GM19193 (cell line): ENCODE data around the gene APOM.

Source experiments
- POLR2A ChIP-seq: IDR thresholded peaks from 4 replicates; pipeline ENCODE4 v1.6.1; 2011; ENCODE audit not compliant: insufficient read depth, insufficient read length; ENCODE audit errors: extremely low read depth

APOM gene

GRCh38 chr6:31692886-31693285 is 37.2 kb downstream of the APOM start:
- no peak for TF ChIP-seq POLR2A

DNA sequence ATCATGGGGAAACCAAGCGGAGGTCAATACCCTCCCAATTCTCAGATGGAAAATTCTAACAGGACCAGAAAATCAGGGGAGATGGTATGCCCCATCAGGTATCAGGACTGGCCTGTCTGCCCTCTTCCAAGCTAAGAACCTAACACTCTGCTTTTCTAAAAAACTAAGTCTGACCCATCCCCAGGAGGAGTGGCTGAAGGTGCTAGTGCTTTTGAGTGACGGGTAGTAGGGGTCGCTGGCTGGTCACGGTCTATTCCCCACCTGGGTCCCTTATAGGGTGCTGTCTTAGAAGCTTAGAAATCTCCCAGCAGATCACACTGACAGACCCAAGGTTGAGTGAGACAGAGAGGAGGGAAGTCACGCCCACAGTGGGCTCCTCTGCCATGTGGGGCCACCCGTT is 37.8 kb downstream of the APOM start:
- no peak for TF ChIP-seq POLR2A

GRCh38 chr6:31697555-31697954 is 41.9 kb downstream of the APOM start:
- no peak for TF ChIP-seq POLR2A

DNA sequence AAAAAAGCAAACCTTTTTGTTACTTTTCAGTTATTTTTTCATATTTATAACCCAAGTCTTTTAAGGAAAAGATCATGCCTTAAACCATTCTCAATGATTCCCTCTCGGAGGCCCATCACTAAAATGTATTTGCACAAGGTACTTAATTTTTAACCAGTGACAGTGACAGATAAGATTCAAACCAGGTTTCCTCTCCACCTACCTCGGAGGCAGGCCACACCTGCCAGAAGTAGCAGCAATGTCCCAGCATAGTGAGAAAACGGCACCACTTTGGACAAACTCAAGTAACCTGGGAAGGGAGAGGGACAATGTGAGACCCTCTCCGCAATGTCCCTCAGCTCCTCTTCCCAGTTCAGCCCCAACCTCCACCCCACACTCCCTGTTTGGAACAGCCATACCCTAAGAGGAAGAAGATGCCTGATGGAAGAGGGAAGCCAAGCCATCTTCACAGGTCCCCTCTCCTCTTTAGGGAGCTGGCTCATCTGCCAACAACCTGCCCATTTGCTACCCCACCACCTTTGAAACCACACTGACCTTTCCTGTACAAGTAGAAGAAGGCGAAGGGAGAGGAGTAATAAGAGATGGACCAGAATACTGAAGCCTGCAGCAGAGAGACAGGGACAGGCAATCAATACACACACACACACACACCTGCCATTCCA is 45.2 kb downstream of the APOM start:
- TF ChIP-seq POLR2A: no peak

DNA sequence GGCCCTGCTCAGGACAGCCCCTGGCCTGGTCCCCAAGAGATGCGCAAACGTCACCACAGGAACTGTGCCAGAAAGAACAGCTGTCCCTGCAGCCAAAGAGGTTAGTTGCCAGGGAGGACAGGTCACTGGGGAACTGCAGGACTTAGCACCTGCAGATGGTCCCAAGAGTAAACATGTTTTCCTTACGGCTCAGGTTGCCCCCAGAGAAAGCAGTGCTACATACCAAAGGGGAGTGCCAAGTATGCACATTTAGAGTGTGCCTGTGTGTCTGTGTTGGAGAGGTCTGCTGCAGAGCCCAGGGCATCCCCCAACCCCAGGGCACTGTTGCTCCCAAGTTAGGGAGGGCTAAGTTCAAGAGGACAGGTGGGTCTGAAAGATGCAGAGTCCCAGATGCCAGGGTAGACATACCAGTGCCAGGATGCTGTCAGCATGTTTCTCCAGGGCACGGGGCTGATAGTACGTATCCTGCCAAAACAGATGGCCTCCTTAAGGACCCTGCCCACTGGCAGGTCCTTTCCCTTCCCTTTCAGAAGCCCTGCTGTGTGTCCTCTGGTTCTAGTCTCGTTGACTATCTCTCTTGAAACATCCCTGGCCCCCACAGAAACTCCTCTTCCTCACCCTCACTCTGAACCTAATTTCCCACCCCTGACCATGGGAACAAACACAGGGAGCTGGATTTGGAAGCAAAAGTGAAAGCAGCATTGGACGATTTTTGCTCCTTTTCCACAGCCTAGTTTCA is 46.1 kb downstream of the APOM start:
- no peak for TF ChIP-seq POLR2A

DNA sequence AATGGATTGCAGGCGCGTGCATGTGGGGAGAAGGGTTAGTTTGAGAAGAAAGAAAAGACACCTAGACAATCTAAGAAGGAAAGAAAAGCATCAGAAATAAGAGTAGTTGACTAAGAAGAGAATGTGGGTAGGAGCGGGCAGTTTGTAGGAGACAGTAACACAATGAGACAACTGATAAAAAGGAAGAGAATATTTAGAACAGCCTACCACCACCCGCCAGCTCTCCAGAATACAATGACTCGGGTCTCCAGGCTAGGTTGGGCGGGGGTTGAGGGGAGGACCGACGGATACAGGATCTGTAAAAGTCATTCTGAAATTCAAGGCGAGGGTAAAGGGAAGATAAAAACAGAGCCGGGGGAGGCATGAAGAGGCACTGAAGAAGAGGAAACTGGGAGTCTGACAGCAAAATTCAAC is 46.7 kb downstream of the APOM start:
- TF ChIP-seq POLR2A: no peak

- peak; percentile 91 for TF ChIP-seq POLR2A
Observed at GRCh38 chr6:31702819-31703716, 47.4 kb downstream of the APOM start, which contains the start of gene ABHD16A. TSS of gene ABHD16A (minus strand) at chr6:31703324. CDS start at chr6:31703281, 43 bp downstream.

GRCh38 chr6:31705931-31706330 is 50.2 kb downstream of the APOM start:
- TF ChIP-seq POLR2A: no peak

DNA sequence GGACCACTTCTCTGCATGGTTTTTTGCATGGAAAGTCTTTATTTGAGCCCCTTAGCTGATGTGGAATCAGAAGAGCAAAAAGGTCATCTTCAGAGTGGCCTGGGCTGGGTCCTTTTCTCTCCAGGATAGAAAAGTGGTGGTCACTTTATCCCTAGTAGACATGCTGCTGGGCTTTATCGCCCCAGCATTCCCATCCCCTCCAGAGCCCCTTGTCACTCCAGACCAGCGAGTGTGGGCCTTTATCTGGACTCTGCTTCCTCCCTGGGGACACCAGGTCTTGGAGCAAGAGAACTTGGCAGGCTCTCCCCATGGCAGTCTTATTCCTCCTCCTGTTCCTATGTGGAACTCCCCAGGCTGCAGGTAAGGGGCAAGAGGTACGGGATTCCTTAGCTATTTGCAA is 50.9 kb downstream of the APOM start, which contains the start of gene LY6G6F:
LY6G6F (plus strand) TSS at position 268 of the 400 bp plus-strand sequence; CDS start at position 309, 41 bp downstream.
- TF ChIP-seq POLR2A: no peak

GRCh38 chr6:31707701-31708100 is 52.0 kb downstream of the APOM start:
- TF ChIP-seq POLR2A: no peak
